Activated gamma-delta T cell treated with Interleukin-2 at 50 U/mL for 16 hours (primary cell): ENCODE results near the gene CRISPLD2.
"Not testable (repeated sequence)": the region's sequence is repeated elsewhere in the genome, so short reads cannot be mapped to it uniquely, and the experiment has no call there.

Experiments used
- DNase-seq: peaks from one replicate; pipeline ENCODE4 v3.0.0-alpha.2; 2020

CRISPLD2 gene

DNA sequence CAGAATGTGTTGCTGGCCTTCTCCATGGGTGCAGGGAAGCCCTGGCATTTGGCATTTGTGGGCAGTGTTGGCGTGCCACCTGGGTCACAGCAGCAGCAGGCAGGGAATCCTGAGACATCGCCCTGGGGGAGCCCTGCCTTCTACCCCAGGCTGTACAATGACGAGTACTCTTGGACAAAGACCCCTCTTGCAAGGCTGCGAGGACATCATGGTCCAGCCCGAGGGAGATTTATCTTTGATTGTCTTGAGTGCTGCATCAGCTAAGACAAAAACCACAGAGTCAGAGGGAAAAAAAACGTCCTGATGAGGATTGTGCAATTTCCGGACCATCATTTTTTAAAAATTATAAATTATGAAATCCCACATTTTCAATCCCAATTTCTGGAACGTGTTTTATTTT lies 3.7 kb downstream of the CRISPLD2 start:
- no peak for DNase-seq

DNA sequence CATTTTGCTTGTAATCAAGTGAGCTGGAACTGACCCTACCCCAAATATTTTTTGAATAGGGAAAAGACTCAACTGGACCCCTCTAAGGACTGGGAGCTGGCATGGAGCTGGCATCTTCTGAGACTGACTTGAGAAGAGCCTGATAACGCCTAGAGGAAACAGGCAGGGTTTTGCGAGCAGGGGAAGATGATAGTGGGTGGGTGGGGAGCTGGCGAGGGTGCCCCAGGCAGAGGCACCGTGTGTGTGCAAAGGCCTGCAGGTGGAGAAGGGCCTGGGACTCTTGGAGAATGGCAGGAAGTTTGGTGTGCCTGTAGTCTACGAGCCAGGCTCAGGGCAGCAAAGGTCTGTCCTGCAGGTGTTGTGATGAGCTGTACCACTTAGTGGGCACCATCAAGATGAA lies 4.1 kb downstream of the CRISPLD2 start:
- DNase-seq = no peak

DNA sequence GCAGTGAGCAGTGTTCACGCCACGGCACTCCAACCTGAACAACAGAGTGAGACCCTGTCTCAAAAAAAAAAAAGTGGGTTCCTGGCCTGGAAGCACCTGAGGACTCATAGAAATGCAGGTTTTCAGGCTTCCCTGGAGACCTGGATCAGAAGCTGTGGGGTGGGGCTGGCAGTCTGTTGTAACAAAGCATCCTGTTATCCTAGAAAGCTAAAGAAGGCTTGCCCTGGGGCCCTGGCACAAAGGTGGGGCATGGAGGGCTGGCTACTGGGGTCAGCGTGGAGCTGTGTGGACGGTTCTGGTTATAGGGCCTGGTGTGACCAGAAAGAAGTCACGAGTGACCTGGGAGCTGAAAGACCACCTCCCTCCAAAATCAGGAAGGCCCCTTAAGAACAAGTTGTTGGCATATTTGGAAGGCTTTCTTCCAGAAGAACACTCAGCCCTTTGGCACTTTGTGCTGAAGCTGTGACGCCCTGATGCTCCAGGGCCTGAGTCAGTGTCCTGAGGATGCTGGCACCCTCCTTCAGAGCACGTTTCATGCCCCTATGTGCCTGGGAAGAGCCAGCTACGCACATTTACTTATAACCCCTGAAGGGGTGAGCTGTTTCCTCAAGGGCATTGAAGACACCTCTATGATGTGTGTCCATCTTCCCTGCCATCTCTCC lies 6.2 kb downstream of the CRISPLD2 start:
- no peak for DNase-seq

DNA sequence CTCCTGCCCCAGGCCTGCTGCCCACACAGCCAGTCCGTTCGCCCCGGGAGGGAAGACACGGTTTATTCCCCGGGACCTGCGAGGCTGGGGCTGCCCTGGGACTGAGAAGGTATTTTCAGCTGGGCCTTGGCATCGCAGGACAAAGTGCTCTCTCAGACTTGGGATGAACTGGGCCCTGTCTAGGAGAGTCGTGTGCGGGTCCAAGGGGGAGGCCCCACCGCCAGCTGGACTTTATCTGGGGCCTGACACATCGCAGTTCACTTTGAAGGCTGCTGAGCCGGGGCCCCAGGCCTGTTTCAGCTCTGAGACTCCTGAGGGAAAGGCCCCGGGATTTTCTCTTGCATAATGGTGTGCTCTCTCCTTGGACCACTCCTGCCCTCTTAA lies 6.8 kb downstream of the CRISPLD2 start:
- DNase-seq = no peak

DNA sequence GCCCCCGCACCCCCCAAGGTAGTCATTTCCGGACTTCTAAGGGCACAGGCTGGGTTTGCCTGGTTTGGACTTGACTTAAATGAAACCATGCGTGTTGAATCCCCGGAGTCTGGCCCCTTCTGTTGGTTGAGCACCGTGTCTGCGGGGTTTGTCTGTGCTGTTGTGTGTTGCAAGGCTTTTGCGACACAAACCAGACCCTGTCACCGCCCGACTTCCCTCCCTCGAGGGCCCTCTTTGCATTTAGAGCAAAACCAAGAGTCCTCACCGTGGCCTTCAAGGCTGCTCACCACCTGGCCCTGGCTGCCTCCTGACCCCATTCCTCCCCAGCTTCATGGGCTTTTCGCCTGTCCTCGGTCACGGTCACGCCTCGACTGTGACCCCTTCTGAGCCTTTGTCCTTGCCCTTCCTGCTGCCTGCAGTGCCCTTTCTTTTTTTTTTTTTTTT lies 7.4 kb downstream of the CRISPLD2 start:
- DNase-seq = no peak

DNA sequence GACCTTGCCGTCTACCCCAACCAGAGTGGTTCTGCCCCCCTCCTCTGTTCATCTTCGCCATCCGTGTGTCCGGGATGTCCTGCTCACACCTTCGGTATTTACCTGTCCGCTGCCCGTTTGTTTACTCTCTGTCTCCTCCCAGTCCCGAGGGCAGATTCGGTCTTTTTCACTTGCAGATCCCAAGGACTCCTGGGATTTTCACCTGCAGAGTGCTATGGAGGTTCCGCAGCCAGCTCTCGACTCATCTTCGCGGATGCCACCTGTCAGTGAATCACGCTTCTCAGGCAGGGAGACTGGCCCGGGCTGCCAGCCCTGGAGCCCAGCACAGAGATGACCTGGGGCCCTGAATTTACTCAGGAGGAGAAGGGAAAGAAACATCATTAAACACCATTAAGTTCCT lies 8.1 kb downstream of the CRISPLD2 start:
- no peak for DNase-seq

DNA sequence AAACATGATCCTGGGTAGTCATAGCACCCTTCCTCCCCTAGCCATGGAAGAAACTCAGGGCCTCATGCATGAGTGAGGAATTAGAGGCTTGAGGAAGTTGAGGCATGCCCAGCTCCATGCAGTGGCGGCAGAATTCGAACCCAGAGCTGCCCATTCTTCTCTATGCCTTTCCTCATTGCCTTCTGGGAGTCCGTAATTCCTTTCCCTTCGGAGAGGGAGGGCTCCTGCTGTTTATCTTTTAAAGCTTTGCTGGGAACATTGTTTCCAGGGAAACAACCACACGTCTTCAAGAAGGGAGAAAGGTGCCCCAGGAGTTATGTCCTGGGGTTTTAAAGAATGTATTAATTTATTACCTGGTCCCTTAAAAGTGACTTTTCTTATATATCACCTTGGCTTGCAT lies 8.5 kb downstream of the CRISPLD2 start:
- DNase-seq = no peak

DNA sequence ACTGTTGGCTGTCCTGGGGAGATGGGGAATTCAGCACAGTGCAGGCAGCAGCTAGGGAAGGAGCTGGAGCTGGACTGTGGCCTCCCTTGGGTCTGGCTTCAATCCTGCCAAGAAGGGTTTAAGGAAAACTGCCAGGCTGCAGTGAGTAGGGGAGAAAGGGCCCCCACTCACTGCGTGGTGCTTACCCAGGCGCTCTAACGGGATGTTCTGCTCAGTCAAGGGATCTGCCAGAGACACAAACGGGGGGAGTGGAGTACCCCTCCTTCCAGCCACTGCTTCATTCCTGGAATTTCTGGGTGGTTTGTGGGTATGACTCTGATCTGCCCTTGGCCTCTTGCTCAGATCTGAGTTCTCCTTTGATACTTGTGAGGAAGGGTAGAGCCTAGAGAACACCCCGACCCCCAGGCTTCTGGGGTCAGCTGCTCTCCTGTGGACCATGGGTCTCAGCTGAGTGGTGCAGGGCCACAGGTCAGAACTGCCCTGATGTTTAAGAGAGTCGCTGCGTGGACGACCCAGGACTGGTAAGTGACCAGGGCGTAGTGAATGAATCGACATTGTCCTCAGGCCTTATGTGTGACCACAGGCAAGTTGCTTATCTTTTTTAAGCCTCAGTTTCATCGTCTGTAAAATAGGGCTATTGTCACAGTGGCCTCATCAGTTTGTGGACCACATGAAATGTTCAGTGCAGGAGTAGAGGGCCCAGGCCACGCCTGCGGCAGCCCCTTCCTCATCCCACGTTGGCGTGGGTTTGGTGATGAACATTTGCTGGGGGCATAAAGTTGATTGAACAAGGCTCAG lies 9.6 kb downstream of the CRISPLD2 start:
- no peak for DNase-seq

DNA sequence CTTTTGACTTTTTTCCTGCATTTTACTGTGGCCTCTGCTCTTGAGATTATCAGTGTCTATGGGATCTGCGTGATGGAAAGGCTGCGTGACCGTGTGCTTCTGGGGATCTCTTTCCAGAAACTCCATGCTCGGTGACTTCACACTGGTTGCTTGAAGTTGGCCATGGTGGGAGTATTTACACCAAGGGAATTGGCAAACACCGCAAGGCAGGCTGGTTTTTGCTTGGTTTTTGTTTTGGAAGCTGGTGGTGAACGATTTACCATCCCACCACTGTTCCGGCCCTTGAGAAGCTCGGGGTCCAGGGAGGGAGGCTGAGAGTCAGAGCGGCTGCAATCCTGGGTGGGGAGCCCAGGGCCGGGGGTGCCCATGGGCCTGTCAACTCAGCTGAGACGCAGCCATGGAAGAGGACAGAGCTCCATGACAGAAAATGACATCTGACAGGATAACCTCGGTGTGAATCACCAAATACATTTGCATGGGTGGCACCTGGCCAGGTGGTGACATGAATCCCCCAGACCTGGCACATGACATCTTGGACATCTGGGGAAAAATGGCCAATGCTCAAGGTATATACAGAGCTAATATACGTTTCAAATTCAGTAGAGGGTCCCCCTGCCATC lies 11.1 kb downstream of the CRISPLD2 start:
- no peak for DNase-seq

DNA sequence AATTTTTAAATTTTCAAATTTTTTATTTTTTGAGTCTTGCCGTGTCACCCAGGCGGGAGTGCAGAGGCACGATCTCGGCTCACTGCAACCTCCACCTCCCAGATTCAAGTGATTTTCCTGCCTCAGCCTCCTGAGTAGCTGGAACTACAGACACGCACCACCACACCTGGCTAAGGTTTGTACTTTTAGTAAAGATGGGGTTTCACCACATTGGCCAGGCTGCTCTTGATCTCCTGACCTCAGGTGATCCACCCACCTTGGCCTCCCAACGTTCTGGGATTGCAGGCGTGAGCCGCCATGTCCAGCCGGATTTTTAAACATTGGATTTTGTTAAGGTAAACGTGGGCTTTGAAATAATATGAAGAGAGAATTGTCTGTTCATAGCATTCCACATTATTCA lies 11.9 kb downstream of the CRISPLD2 start:
- DNase-seq = not testable (repeated sequence)

DNA sequence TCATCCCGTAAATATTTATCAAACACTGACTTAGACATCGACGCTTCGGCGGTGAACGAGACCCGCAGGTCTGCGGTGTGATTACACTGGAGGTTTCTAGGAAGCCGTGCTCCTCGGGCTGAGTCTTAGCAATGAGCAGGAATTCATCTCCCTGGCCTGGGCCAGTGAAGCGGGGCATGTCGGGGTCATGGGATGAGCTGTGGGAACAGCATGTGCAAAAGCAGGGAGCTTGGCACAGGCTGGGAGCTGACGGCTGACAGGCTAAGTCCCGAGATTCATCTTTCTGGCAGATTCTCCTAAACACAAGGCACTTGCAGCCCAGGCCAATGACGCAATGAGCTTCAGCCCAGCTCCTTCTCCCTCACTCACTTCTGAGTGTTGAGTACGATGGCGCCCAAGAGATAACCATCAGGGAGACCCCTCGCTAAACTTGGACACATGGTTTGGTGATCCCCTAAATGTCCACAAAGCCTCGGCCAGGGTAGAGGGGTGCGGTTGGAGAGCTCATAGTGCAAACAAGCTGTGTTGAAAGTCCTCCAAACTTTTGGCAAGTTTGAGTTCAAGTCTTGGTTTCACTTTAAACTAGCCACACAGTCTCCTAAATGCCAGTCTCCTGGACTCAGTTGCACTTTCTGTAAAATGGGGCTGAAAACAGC lies 12.8 kb downstream of the CRISPLD2 start:
- DNase-seq = no peak

DNA sequence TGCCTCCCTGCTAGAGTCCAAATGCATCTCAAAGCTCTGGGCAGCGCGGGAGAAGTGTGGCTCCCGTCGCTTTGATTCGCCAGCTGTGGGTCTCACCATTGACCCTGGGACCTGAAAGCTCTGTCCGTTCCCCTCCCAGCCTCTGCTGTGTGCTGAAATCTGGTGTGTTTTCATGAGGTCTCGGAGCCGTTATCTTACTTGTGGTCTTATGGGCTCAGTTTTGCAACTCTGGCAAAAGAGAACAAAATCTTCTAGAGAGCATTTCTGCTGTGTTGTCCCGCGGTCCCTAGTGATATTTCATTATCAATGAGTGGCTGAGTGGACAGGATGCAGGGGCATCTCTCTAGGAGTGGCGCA lies 13.3 kb downstream of the CRISPLD2 start:
- no peak for DNase-seq

DNA sequence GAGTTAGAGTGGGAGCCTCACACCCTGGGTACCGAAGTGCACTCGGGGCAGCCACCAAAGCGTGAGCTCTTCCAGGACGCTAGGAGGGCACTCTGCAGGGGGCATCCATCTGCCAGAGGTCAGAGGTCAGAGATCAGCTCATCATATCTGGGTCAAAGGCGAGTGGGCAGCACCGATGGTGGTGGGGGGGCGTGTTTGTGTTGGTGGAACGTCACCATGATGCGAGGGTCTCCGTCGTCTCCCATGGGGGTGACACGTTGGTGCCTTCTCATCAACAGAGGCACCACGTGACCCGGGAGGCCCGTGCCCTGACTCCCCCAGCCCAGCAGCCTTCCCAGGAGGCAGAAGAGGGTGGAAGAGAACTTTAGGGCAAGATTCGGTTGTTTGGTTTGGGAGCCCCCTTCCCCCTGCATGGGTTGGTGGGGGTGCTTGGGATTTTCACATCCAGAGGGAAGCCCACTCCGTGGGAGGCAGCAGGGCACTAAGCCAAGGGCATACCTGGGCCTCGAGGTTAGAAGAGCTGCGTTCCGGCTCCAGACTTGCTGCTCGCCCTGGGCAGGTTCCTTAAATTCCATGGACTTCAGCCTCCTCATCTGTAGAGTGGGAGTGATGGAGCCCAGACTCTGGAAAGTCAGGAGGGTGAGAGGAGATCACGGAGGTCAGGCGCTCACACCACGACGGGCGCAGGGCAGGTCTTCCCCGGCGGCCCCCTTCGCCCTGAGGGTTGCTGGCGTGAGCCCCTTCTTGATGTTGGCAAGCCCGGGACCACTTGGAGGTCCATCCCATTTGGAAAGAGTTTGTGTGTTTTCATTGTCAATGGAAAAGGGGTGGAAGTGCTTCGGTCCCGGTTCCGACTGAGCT lies 14.0 kb downstream of the CRISPLD2 start:
- no peak for DNase-seq

DNA sequence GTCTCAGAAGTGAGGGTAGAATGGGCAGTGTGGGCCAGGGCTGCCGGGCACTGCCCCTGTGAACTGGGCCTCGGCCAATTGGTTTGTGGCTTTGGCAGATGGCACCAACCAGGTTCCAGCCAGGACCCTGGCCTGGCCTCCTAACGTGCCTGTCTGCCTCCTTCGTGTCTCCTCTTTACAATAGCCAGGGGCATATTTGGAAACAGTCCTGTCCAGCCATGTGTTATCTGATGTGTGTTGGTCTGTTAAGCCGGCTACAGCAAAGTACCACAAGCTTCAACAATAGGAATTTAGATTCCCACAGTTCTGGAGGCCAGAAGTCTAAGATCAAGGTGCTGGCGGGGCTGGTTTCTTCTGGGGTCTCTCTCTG lies 14.6 kb downstream of the CRISPLD2 start:
- no peak for DNase-seq

DNA sequence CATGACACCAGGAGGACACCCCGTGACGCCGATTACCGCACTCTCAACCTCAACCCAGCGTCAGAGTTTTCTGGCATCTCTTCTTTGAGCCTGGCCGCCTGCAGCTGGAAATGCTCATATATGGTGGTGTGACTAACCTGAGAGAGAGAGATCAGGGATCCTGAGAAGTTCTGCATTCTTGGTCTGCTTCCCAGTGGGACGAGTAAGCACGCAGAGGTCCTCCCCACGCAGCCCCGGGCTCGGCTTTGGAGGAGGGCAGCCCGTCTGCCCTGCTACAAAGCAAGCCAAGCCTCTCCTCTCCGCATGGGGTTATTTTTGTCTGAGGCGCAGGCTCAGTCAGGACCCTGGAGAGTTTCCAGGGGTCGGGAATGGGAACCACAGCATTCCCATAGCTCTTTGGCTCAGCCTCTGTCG lies 16.5 kb downstream of the CRISPLD2 start:
- no peak for DNase-seq

DNA sequence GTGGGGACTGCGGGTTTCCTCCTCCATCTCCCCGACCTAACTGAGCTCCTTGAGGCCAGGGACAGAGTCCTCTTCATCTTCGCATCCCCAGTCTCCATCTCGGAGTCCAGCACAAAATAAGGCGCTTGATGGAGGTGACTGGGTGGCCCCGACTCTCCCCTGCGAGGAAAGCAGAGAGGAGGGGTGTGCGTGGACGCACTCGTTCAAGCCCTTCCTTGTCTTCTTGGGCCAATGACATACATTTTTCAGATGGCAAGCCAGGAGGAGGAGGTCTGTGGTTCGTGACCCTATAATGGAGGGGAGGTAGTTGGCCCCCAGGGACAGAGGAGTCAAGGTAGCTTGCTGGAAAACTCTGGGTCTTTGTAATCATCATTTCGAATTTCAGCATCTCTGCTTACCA lies 17.2 kb downstream of the CRISPLD2 start:
- no peak for DNase-seq

DNA sequence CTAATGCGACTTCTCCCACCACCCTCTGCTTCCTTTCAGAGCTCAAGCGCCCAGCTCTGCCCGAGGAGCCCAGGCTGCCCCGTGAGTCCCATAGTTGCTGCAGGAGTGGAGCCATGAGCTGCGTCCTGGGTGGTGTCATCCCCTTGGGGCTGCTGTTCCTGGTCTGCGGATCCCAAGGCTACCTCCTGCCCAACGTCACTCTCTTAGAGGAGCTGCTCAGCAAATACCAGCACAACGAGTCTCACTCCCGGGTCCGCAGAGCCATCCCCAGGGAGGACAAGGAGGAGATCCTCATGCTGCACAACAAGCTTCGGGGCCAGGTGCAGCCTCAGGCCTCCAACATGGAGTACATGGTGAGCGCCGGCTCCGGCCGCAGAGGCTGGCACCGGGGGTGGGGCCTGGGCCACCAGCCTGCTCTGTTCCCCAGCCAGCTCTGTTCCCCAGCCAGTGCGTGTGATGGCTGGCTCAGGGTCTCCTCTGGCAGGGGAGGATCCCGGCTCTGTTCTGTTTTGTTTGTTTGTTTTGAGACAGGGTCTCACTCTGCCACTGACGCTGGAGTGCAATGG lies 18.7 kb downstream of the CRISPLD2 start:
- no peak for DNase-seq

DNA sequence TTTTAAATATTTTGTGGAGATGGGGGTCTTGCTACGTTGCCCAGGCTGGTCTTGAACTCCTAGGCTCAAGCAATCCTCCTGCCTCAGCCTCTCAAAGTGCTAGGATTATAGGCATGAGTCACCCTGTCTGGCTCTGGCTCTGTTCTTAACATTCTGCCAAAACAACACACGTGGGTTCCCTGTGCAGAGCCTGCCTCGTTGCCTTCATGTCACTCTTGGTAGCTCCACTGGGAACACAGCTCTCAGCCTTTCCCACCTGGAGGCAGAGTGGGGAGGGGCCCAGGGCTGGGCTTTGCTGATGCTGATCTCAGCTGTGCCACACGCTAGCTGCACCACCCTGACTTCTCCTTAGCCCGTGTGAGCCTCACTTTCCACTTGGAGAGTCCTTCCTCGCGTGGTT lies 19.3 kb downstream of the CRISPLD2 start:
- no peak for DNase-seq

DNA sequence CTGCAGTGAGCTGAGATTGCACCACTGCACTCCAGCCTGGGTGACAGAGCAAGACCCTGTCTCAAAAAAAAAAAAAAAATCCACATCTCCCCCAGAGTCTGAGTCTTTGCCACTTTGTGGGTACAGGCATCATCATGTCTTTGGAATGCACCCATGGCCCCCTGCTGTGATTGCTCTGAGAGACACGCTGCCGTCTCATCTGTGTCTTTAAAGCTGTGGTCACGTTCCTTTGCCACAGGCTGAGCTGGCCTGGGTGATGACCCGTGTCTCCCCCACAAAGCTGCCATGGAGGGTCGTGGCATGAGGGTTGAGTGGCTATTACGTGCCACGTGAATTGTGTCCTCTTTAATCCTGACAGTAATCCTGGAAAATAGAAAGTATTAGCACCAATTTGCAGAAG lies 20.2 kb downstream of the CRISPLD2 start:
- no peak for DNase-seq

DNA sequence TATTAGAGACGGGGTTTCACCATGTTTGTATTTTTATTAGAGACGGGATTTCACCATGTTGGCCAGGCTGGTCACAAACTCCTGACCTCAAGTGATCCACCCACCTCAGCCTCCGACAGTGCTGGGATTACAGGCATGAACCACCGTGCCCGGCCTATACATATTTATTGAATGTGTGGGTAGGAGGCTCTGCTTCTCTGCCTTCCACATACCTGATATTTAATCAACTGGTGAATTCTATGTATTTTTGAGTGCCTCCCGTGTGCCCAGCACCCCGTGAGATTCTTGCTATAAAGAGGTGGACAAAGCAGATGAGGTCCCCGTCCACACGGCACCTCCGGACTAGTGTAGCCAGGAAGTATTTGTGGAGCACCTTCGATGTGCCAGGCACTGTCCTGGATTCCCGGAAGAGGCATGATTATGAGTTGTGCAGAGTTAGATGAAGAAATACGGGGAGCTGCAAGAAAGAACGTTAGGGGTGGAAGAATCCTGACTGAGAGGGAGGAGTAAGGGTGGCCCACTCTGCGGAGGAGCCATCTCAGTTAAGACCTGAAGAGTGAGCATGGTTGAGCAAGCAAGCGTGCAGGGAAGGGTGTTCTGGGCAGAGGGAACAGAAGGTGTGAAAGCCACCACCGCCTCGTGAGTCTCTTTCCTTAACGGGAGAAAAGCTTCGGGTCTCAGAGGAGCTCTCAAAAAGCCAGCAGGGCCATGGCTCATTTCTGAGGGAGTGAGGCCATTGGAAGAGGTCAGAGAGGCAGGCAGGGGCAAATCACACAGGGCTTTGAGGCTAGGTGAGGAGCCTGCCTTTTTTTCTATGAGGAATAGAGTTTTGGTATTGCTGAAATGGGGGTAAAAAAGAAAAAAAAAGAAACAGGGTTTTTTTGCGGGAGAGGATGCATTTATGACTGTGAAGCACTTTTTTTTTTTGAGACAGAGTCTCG lies 21.2 kb downstream of the CRISPLD2 start:
- no peak for DNase-seq

DNA sequence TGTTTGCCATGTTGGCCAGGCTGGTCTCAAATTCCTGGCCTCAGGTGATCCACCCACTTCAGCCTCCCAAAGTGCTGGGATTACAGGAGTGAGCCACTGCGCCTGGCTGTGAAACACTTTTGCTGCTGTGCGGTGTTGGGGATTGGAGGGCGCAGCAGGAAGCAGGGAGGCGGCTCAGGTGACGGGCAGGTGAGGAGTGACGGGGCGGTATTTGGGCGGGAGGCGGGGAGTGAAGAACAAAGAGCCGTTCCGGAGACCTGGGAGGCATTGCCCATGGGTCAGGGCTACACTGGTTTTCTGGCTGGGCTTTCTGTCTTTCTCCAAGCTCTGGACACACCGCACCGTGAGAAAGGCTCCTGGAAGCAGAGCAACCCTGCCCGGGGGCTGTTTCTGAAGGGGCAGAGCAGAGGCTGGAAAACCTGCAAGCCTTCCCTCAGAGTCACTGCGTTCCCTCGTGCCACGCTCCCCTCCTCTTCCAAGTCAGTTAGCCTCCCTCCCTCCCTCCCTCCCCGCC lies 22.1 kb downstream of the CRISPLD2 start:
- no peak for DNase-seq
